ENCODE measurements around the gene CALY. TPM values are rescaled to one million over a fixed set of nuclear protein-coding genes. Genes with fewer than 3 reads are reported as not detected.

The CALY gene
- total RNA-seq, 1 donor, result not detected

DNA sequence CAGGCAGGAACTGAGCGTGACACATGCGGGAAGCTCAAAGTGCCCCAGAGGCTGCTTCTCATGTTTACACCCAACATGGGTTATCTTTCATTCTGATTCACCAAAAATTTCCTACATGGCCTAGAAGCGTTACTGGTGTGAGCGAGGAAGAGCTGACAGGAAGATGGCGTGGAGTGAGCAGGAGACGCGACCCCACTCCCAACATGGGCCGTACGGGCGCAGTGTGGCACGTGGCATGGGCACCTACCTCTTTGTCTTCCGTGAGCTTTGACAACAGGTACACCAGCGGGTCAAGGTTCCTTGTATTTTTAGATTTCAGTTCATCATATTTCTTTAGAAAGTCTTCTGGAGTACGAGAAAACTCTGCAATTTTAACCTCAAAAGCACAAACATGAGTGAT lies 37.0 kb downstream of the CALY start:
- Histone ChIP-seq H3K4me3 (ENCODE audit: insufficient read depth, low read length) (no peak overlapping the region), H3K9me3 (ENCODE audit: low read depth, low read length) (no peaks in the 10 kb centered on the region), H3K4me1 (ENCODE audit: insufficient read depth, low read length) (no peaks in the 10 kb centered on the region), H3K36me3 (ENCODE audit: insufficient read depth, low read length) (peaks cover 56% of the 10 kb centered on the region), H2AFZ (ENCODE audit: low read length) (no peak overlapping the region), H3K27ac (ENCODE audit: low read depth, low read length) (no peak overlapping the region), H3K27me3 (ENCODE audit: insufficient read depth, low read length) (no peaks in the 10 kb centered on the region), H3K79me2 (ENCODE audit: insufficient read depth, low read length) (peaks cover 28% of the 10 kb centered on the region), H3K4me2 (ENCODE audit: insufficient read depth, low read length) (no peak overlapping the region), H4K20me1 (ENCODE audit: insufficient read depth, low read length) (peaks cover 29% of the 10 kb centered on the region)
- no peak for DNase-seq (ENCODE audit: insufficient read length, low spot score, missing footprints)
- no peak for TF ChIP-seq CTCF (IDR thresholded peaks at IDR 0.05; ENCODE audit: extremely low read depth, low read depth, low read length)

GRCh38 chr10:133299224-133299623 lies 37.5 kb downstream of the CALY start:
- Histone ChIP-seq H3K79me2 (ENCODE audit: insufficient read depth, low read length) (peaks cover 24% of the 10 kb centered on the region), H3K27ac (ENCODE audit: low read depth, low read length) (no peak overlapping the region), H3K4me3 (ENCODE audit: insufficient read depth, low read length) (no peak overlapping the region), H3K27me3 (ENCODE audit: insufficient read depth, low read length) (no peaks in the 10 kb centered on the region), H2AFZ (ENCODE audit: low read length) (no peak overlapping the region), H4K20me1 (ENCODE audit: insufficient read depth, low read length) (peaks cover 26% of the 10 kb centered on the region), H3K36me3 (ENCODE audit: insufficient read depth, low read length) (peaks cover 58% of the 10 kb centered on the region), H3K9me3 (ENCODE audit: low read depth, low read length) (no peaks in the 10 kb centered on the region), H3K4me2 (ENCODE audit: insufficient read depth, low read length) (no peak overlapping the region), H3K4me1 (ENCODE audit: insufficient read depth, low read length) (no peaks in the 10 kb centered on the region)
- no peak for DNase-seq (ENCODE audit: insufficient read length, low spot score, missing footprints)
- TF ChIP-seq CTCF (IDR thresholded peaks at IDR 0.05; ENCODE audit: extremely low read depth, low read depth, low read length), result no peak

GRCh38 chr10:133298466-133298865 lies 38.2 kb downstream of the CALY start:
- DNase-seq (ENCODE audit: insufficient read length, low spot score, missing footprints), result no peak
- no peaks in the 10 kb centered on the region for H3K27me3 ChIP-seq (ENCODE audit: insufficient read depth, low read length)
- no peak overlapping the region for H3K4me2 ChIP-seq (ENCODE audit: insufficient read depth, low read length)
- no peak overlapping the region for H2AFZ ChIP-seq (ENCODE audit: low read length)
- H3K36me3 ChIP-seq (ENCODE audit: insufficient read depth, low read length), result peaks cover 58% of the 10 kb centered on the region
- peaks cover 17% of the 10 kb centered on the region for H3K79me2 ChIP-seq (ENCODE audit: insufficient read depth, low read length)
- no peak for TF ChIP-seq CTCF (IDR thresholded peaks at IDR 0.05; ENCODE audit: extremely low read depth, low read depth, low read length)
- peaks cover 22% of the 10 kb centered on the region for H4K20me1 ChIP-seq (ENCODE audit: insufficient read depth, low read length)
- H3K4me1 ChIP-seq (ENCODE audit: insufficient read depth, low read length), result peaks cover 6% of the 10 kb centered on the region
- no peaks in the 10 kb centered on the region for H3K9me3 ChIP-seq (ENCODE audit: low read depth, low read length)
- H3K4me3 ChIP-seq (ENCODE audit: insufficient read depth, low read length), result no peak overlapping the region
- H3K27ac ChIP-seq (ENCODE audit: low read depth, low read length), result no peak overlapping the region

GRCh38 chr10:133297504-133297903 lies 39.2 kb downstream of the CALY start:
- TF ChIP-seq CTCF (IDR thresholded peaks at IDR 0.05; ENCODE audit: extremely low read depth, low read depth, low read length), result no peak
- Histone ChIP-seq H4K20me1 (ENCODE audit: insufficient read depth, low read length) (peaks cover 16% of the 10 kb centered on the region), H3K4me1 (ENCODE audit: insufficient read depth, low read length) (peaks cover 16% of the 10 kb centered on the region), H3K36me3 (ENCODE audit: insufficient read depth, low read length) (peaks cover 63% of the 10 kb centered on the region), H3K4me3 (ENCODE audit: insufficient read depth, low read length) (no peak overlapping the region), H2AFZ (ENCODE audit: low read length) (no peak overlapping the region), H3K27ac (ENCODE audit: low read depth, low read length) (no peak overlapping the region), H3K9me3 (ENCODE audit: low read depth, low read length) (no peaks in the 10 kb centered on the region), H3K79me2 (ENCODE audit: insufficient read depth, low read length) (peaks cover 7% of the 10 kb centered on the region), H3K27me3 (ENCODE audit: insufficient read depth, low read length) (no peaks in the 10 kb centered on the region), H3K4me2 (ENCODE audit: insufficient read depth, low read length) (no peak overlapping the region)
- no peak for DNase-seq (ENCODE audit: insufficient read length, low spot score, missing footprints)

Data from osteoblast (primary cell).